OCI-LY1 (cell line): ENCODE measurements around the gene FBRSL1.

Experiments used
- CTCF ChIP-seq: fragments of 200-600 bp; sonication (generic), shearing (Covaris generic); IDR thresholded peaks from 2 replicates; pipeline ENCODE4 v1.5.1; 2017; ENCODE audit warnings: mild to moderate bottlenecking, antibody characterized with exemption, low read length, moderate library complexity, mixed read lengths
- EZH2 ChIP-seq: fragments of 200-600 bp; sonication (generic), shearing (Covaris generic); IDR thresholded peaks from 2 replicates; pipeline ENCODE4 v1.8.0; 2017; ENCODE audit warnings: borderline replicate concordance, mixed run types, mild to moderate bottlenecking, antibody characterized with exemption, low read length, moderate library complexity, mixed read lengths

- TF ChIP-seq CTCF (no peak), EZH2 (no peak)
Observed at GRCh38 chr12:132484891-132485441, 5.0 kb upstream of the FBRSL1 start.
